Activated CD8-positive, alpha-beta memory T cell treated with anti-CD3 and anti-CD28 coated beads for 4 hours (primary cell): Measurements from ENCODE around the gene ERFE.

ENCODE experiments used
- DNase-seq, 2 donors: peaks; one replicate each; pipeline ENCODE4 v3.0.0-alpha.2; 2020; ENCODE audit warnings: low read depth in 2 of 2

ERFE gene

DNA sequence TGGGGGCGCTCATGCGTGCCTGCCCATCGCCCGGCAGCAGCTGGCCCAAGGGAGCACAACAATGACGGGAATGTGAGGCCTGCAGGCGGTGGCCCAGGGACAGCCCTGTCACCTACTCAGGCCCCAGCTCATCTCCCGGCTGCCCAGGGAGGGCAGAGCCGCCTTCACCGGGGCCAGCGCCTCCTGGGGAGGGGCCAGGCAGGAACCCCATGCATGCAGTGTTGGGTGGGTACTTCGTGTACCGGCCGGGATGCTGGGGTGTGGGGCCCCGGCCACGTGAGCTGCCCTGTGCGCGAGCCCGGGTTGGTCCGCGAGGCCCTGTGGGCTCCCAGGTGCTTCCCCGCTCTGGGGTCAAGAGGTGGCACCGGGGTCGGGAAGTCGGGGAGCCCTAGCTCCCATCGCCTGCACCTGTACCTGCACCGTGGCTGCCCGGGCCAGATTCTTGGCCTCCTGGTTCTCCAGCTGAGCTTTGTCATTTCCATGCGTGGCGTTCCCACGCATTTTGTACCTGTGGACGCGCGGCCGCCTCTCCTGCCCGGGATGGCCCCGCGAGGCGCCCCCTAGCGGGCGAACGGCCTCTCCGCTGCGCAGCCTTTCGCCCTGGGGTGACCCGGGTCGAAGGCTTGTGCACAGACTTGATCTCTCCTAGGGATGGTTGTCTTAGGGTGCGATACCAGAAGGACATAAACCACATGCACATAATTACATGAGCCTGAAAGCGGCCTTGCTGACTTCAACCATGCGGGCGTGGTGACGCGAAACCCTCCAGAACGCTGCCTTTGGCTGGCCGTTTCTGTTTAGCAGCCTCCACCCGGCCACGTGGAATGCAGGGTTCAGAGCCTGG is 19.4 kb upstream of the ERFE start:
- DNase-seq: no peak

DNA sequence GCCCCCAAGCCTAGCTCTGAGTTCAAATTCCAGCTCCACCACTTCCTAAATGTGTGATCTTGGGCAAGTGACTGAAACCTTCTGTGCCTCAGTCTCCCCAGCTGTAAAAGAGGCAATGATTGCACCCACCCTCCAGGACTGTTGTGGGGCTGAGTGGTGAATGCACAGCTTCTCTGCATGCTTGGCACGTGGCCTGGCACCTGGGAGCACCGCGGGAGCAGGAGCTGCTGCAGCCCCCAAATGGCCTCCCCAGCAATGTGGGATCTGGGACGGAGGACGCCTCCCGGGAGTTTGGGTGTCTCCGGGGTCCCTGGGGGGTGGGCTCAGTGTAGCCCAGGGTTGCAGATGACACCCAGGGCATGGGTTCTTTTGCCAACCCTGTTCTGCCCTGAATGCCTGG is 18.7 kb upstream of the ERFE start:
- DNase-seq: no peak

DNA sequence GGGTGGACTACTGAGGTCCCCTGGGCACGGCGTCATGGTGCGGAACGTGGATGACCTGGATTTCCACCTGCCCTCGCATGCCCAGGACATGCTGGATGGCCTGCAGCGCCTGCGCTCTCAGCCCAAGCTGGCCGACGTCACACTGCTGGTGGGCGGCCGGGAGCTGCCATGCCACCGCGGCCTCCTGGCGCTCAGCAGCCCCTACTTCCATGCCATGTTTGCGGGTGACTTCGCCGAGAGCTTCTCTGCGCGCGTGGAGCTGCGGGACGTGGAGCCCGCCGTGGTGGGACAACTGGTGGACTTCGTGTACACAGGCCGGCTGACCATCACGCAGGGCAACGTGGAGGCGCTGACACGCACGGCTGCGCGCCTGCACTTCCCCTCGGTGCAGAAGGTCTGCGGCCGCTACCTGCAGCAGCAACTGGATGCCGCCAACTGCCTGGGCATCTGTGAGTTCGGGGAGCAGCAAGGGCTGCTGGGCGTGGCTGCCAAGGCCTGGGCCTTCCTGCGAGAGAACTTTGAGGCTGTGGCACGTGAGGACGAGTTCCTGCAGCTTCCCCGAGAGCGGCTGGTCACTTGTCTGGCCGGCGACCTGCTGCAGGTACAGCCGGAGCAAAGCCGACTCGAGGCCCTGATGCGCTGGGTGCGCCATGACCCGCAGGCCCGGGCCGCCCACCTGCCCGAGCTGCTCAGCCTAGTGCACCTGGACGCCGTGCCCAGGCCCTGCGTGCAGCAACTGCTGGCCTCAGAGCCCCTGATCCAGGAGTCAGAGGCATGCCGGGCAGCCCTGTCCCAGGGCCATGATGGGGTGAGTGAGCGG is 17.8 kb upstream of the ERFE start:
- DNase-seq: no peak

DNA sequence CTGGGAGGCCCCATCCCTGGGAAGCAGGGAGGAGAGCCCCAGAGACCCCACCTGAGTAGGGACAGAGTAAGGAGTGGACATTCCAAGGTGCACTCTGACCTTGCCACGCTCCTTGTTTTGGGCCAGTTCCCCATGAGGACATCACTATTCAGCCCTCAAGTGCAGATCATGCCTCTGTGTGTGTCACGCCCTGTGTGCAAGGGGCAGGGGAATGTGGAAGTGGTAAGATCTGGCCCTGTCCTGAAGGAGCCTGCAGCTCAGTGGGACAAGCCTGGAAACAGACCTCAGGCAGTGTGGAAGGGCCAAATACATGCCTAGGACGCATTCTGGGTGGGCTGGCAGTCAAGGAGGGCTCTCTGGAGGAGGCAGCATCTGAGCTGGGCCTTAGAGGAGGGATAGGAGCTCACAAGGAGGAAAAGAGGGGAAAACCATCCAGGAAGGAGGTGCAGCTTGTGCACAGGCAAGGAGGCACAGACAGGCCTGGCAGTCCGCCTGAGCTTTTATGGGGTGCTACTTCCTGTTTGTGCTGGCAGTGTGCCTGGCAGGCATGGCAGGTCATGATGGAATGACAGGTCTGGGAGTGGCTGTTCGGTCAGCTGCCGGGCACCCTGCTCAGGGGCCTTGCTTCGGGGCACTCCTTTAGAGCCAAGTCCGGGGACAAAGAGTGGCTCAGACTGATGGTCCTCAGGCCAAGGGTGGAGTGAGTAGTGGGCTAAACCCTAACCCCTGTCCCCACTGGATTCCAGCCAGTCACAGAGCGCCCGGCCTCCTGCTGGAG is 17.0 kb upstream of the ERFE start:
- no peak for DNase-seq

DNA sequence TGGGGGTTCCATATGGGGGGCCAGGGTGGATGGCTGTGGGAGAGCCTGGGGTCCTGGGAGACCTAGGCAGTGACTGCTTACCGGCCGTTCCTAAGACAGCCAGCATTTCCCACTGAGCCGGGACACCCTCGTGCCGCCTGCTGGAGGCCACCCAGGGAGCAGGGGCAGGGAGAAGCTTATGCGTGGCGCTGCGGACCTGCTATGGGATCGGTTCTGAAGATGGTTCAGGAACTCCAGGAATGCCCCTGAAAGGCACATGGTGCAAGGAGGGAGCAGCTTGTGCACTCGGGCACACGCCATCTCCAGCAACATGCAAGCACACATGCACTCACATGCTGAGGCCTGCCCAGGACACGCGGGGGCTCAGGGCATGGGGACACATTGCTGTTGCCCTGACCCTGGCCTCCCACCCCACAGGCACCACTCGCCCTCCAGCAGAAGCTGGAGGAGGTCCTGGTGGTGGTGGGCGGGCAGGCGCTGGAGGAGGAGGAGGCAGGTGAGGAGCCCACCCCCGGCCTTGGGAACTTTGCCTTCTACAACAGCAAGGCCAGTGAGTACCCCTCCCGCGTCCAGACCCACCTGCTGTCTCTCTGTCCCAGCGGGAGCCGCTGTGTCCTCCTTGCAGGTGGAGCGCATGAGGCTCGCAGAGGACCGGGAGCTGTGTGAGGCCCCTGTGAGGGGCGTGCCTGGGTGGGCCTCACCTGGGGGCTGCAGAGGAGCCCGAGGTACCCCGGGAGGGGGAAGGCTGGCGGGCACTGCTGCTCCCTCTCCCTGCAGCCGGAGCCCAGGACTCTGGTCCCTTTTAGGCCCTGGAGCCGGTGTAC is 16.2 kb upstream of the ERFE start:
- no peak for DNase-seq

DNA sequence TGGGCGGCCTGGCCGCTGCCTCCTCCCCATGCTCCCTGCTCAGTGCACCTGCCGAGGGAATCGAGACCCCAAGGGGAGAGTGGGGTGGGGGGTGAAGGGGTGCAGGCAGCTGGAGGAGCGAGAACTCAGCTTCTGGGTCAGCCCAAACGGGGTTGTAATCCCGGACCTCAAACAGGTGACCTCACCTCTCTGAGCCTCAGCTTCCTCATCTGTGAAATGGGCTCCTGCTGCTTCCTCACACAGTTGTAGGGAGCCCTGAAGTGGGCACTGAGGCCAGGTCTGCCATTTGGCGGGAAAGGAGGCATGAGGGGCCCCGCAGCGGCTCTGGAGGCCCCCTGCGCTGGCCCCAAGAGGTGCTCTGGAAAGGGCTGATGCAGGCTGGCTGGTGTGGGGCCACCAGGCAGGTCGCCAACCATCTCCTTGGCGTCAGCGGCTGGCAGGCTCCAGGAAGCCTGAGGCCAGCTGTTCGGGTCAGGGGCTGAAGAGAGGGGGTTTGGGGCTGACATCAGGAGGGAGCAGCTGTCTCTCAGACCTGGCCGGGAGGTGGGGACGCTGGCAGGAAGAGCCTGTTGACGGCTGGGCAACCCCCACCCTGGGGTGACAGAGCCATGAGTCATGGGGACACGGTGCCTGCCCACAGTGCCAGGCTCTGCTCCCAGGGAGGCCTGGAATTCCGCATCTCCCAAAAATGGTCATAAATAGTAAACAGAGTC is 15.4 kb upstream of the ERFE start:
- no peak for DNase-seq

DNA sequence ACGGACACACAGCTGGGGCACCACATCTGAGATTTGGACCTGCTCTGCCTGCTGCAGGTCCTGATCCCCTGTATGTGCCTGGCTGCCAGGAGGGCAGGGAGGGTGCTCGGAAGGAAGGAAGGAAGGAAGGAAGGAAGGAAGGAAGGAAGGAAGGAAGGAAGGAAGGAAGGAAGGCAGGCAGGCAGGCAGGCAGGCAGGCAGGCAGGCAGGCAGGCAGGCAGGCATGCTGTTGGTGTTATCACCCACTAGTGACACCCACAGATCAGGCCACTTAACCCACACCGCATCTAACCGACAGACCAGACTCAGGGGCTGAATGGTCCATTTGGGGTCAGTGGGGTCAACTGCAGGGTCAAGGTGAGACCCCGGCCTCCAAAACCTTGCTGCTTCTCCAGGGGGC is 14.5 kb upstream of the ERFE start:
- DNase-seq: no peak

DNA sequence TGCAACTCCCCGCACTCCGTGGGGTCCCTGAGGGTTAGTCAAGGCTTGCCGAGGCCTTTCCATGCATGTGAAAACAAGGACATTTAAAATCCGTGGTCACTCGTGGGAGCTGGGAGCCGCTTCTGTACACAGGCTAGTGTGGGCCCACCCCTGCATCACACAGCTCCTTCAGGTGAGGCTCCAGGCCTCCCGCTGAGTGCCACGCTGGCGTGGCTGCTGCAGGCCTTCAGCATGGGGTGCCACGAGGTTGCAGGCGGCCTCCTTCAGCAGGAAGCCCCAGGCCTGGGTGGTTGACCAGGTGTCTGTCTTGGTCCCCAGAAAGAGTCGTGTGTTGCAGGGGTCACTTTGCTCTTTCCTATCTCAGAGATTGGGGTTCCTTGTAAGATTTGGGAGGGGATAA is 13.7 kb upstream of the ERFE start:
- DNase-seq: no peak

DNA sequence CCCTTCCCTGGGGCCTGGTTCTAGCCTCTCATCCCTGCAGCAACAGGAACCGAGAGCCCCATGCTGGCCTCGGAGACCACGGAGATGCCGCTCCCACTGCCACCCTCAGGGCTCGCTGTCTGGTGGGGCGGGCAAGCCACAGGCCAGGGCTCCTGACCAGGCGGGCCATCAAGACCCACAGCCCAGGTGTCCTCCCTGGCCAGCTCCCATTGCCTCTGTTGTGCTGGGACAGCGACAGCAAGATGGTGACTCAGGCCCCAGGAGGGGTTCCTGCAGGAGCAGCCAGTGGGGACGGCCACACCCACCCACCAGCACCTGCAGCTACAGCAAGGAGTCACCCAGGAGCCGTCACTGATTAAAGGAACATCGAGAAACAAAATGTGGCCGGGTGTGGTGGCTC is 12.9 kb upstream of the ERFE start:
- DNase-seq: no peak

DNA sequence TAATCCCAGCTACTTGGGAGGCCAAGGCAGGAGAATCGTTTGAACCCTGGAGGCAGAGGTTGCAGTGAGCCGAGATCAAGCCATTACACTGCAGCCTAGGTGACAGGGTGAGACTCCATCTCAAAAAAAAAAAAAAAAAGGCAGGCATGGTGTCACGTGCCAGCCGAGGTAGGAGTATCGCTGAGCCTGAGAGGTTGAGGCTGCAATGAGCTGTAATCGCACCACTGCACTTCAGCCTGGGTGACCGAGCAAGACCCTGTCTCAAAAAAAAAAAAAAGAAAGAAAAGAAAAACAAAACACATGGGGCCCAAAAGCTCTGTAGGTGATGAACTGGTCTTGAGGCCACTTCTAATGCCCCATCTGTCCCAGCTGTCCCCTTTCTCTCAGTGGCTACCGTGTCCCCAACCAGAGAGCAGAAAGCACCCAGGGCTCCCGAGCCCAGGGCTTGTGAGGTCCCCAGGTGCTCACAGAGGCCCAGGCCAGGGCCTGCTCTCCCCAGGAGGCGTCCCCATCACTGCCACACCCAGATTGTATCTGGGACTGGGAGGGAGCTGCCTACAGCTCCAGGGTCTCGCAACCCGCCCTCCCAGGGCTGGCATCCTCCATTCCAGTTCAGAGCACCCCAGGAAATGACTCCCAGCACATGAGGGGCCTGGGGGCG is 11.8 kb upstream of the ERFE start:
- no peak for DNase-seq

DNA sequence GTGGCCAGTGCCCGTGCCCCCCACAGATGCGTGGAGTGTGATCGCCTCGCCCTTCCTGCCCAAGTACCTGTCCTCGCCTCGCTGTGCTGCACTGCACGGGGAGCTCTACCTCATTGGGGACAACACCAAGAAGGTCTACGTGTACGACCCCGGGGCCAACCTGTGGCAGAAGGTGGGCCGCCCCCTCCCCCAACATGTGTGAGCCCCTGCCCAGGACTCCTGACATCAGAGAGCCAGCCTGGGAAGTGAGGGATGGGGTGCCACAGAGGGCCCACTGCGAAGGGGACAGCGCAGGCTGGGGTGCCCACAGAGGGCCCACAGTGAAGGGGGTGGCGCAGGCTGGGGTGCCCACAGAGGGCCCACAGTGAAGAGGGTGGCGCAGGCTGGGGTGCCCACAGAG is 9.8 kb upstream of the ERFE start:
- DNase-seq: no peak

DNA sequence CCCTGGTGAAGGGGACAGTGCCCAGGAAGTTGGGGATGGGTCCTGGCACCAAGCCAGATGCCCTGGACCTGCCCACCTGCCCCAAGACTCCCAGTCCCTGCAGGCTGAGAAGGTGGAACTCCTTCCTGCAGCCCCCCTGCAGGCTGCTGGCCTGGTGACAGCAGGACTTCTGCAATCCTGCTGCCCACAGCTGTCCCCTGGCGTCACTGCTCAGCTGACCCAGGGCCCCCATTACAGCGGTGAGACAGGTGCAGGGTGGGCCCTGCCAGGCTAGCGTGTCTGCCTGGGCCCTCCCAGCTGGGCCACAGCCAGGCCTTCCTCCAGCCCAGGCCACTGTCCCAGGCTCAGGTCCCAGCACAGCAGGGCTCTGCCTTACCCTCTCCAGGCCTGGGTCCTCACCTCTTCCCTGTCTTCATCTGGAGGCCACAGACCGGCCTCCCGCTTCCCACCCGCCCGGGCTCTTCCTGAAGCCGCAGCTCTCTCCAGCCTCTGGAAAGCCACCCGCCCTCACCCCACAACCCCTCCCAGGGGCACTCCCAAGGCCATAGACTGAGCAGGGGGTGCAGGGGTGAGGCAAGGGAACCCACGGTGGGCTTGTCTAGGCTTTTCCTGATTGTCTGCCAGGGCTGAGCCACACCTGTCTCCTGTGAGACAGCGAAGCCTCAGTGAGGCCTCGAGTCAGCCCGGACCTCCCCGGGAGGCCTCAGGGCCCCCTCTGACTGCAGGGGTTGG is 8.8 kb upstream of the ERFE start:
- no peak for DNase-seq

DNA sequence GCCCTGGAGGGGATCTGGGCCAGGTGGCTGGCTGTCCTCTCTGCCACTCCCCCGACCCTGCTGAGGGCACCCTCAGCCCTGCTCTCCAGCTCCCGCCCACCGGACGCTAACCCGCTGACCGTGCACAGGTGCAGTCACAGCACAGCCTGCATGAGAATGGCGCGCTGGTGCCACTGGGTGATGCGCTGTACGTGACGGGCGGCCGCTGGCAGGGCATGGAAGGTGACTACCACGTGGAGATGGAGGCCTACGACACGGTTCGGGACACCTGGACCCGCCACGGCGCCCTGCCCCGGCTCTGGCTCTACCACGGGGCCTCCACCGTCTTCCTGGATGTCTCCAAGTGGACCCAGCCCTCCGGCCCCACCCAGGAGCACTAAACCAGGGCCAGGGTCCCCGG is 8.1 kb upstream of the ERFE start:
- no peak for DNase-seq

DNA sequence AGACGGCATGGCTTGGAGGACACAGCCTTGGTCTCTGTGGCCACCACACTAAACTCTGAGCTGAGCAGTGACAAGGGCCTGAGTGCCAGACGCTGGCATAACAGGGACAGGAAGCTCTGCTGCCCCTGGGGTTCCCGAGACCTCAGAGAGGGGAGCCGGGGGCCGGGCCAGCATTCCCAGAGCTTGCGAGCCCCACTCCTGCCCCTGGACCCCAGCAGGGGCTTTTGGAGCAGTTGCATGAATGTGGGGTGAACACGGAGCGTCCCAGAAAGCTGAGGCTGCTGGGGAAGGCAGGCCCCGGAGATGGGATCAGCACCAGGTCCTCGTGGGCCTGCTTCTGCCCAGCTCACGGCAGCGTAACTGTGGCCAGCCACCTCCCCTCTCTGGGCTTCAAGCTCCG is 7.6 kb upstream of the ERFE start:
- no peak for DNase-seq

DNA sequence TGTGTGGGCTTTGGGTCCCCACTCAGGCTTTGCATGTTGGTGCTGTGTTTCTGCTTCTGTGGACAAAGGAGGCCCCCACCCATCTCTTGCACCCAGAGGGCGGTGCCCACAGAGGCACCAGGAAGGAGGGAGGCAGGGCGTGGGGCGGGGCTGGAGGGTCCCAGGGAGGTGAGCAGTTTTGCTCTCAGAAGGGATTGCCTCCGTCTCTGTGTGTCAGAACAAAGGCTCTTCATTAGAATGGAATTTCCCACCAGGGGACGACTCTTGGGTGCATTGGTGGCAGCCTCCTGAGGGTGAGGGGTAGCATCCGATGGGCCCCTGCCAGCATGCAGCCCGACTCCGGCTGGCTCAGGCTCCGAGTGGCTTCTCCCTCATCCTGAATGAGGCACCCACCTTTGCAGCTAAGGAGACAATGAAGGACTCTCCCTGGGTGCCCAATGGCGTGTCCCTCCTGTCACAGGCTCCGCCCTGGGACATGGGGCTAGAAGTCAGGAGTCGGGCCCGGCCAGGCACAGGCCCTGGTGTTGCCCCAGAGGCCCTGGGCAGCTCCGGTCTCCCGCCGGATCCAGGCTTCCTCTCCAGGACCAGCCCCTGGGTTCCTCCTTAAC is 7.0 kb upstream of the ERFE start:
- no peak for DNase-seq

DNA sequence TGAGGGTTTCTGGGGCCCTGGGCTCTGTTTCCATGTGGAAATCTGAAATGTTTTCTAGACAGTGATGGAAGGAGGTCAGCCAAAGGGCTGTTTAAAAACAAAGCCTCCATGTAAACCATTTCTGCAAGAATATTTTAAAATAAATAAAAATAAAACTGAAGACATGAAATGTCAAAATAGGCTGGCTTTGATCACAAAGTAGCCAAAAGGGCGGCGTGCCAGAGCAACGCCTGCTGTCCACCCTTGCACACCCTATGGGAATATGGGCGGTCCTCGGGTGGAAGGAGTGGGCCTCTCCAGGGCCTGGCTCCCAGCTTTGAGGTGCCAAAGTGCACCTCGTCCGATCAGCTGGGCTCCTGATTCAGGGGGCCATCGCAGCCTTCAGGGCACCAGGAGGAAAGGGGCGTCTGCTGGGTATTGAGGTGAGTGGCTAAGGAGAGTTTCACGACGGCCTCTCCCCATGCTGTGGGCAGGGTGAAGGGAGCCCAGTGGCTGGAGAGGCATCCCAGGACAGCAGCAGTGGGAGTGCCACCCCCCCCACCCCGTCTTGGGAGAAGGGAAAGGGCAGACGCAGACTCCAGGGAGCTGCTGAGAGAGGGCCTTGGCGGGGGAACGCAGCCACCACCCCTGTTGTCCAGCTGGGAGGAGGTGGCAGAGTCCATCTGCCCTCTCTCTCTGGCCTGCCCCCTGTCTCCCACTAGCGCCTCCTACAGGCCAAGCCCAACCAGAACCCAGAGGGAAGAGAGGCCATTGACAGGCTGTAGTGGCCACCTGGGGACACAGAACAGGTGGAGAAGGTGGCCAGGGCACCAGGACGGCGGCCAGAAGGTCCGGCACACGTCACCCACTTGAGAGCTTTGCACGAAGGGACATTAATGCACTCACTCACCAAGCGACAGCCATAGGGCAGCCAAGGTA is 5.7 kb upstream of the ERFE start:
- DNase-seq: no peak

DNA sequence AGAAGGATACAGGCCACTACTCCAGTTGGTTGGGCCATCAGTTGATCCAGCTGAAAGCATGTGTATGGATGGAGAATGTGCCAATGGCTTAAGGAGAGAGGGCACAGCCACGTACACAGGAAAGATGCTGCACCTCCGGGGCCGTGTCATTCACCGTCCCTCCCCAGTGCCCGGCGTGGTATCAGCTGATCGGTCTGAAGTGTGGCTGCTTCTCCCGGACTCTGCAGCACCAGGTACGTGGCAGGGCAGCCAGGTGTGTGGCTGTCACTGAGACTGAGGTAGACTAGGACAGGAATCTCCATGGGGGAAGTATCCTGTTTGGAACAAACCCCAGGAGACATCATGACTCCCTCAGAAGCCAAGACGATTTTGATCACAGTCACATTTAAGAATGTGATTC is 4.2 kb upstream of the ERFE start:
- DNase-seq: no peak
